ENCODE data around the gene MRAP. TPM values are rescaled to one million over a fixed set of nuclear protein-coding genes. Genes with fewer than 3 reads are reported as not detected.

MRAP gene
- total and polyA plus RNA-seq, 2 donors (not counting 1 experiment from before 2014, with no cell fraction given) = not detected

DNA sequence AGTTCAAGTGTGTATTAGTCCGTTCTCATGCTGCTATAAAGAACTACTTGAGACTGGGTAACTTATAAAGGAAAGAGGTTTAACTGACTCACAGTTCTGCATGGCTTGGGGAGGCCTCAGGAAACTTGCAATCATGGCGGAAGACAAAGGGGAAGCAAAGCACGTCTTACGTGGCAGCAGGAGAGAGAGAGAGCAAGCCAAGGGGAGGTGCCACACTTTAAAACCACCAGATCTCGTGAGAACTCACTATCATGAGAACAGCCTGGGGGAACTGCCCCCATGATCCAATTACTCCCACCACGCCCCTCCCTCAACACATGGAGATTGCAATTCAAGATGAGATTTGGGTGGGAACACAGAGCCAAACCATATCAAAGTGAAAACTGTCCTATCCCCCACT, 15.7 kb upstream of the MRAP start:
- WGBS (ENCODE audit: insufficient coverage) = 98% methylated on average over 4 of the region's 6 CpGs
- Histone ChIP-seq H3K4me3 (ENCODE audit: control extremely low read depth in 1 of 5, extremely low read depth in 1 of 5, insufficient read depth in 1 of 5, low read depth in 2 of 5, low read length in 4 of 5) (no peak overlapping the region), H3K9ac (ENCODE audit: low read length) (no peak overlapping the region), H3K79me2 (ENCODE audit: control insufficient read depth, insufficient read depth, low read length) (peaks cover 14% of the 10 kb centered on the region), H3K27me3 (replicated peaks in 1 of 4; ENCODE audit: control extremely low read depth in 1 of 4, control insufficient read depth in 3 of 4, insufficient read depth in 4 of 4, low read length in 3 of 4) (no peaks in the 10 kb centered on the region), H3K36me3 (replicated peaks in 1 of 2; ENCODE audit: control extremely low read depth in 1 of 2, control insufficient read depth in 1 of 2, extremely low read depth in 1 of 2, insufficient read depth in 2 of 2, low read length in 1 of 2) (no peaks in the 10 kb centered on the region), H3K4me2 (replicated peaks; ENCODE audit: low read depth, low read length, poor library complexity, severe bottlenecking) (no peak overlapping the region), H4K20me1 (ENCODE audit: control insufficient read depth, insufficient read depth, low read length, poor library complexity, severe bottlenecking) (no peaks in the 10 kb centered on the region), H3K4me1 (ENCODE audit: control insufficient read depth in 2 of 2, insufficient read depth in 2 of 2, low read length in 2 of 2) (peaks cover 12 to 18% of the 10 kb centered on the region in 2 donors), H3K9me3 (ENCODE audit: control extremely low read depth in 1 of 3, control insufficient read depth in 2 of 3, insufficient read depth in 1 of 3, low read length in 2 of 3) (no peaks in the 10 kb centered on the region), H2AFZ (ENCODE audit: insufficient read depth, low read depth, low read length, poor library complexity, severe bottlenecking) (no peak overlapping the region), H3K27ac (ENCODE audit: low read length in 2 of 2) (no peak overlapping the region)
- Mint-ChIP-seq H3K27me3 (no peaks in the 10 kb centered on the region), H3K4me1 (peaks cover 21% of the 10 kb centered on the region), H3K9me3 (ENCODE audit: insufficient read depth) (no peaks in the 10 kb centered on the region), H3K27ac (no peak overlapping the region), H3K4me3 (no peak overlapping the region)
- intact Hi-C loops (cut with micrococcal nuclease) = no loop called here
- CTCF ChIA-PET = no interaction called here
- ATAC-seq (ENCODE audit: low read depth) (no peak), DNase-seq (no peak)
- POLR2A ChIA-PET = no interaction called here
- TF ChIP-seq, protein P1, sequence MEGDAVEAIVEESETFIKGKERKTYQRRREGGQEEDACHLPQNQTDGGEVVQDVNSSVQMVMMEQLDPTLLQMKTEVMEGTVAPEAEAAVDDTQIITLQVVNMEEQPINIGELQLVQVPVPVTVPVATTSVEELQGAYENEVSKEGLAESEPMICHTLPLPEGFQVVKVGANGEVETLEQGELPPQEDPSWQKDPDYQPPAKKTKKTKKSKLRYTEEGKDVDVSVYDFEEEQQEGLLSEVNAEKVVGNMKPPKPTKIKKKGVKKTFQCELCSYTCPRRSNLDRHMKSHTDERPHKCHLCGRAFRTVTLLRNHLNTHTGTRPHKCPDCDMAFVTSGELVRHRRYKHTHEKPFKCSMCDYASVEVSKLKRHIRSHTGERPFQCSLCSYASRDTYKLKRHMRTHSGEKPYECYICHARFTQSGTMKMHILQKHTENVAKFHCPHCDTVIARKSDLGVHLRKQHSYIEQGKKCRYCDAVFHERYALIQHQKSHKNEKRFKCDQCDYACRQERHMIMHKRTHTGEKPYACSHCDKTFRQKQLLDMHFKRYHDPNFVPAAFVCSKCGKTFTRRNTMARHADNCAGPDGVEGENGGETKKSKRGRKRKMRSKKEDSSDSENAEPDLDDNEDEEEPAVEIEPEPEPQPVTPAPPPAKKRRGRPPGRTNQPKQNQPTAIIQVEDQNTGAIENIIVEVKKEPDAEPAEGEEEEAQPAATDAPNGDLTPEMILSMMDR (IDR thresholded peaks at IDR 0.05) = no peak
- TF ChIP-seq EZH2 (IDR thresholded peaks at IDR 0.05; ENCODE audit: borderline replicate concordance, insufficient read depth, low read depth, low read length, poor library complexity, severe bottlenecking) = no peak

DNA sequence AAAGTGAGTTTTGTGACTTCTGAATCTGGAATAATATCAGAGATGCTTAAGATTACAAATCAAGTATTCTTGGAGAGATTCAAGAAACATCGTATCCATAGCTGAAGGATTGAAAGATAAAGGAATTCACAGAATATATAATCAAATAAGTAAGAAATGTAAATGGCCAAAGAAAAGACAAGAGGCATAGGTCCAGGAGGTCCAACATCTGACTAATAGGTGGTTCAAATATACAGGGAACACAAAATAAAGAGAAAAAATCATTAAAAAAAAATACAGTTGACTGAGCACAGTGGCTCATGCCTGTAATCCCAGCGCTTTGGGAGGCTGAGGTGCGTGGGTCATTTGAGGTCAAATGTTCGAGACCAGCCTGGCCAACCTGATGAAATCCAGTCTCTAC, 13.2 kb upstream of the MRAP start:
- H3K27me3 Mint-ChIP-seq = no peaks in the 10 kb centered on the region
- TF ChIP-seq, protein P1 (IDR thresholded peaks at IDR 0.05) = no peak
- no peak for TF ChIP-seq EZH2 (IDR thresholded peaks at IDR 0.05; ENCODE audit: borderline replicate concordance, insufficient read depth, low read depth, low read length, poor library complexity, severe bottlenecking)
- H3K27me3 ChIP-seq (replicated peaks in 1 of 4; ENCODE audit: control extremely low read depth in 1 of 4, control insufficient read depth in 3 of 4, insufficient read depth in 4 of 4, low read length in 3 of 4) = no peaks in the 10 kb centered on the region
- H3K9me3 ChIP-seq (ENCODE audit: control extremely low read depth in 1 of 3, control insufficient read depth in 2 of 3, insufficient read depth in 1 of 3, low read length in 2 of 3) = no peaks in the 10 kb centered on the region
- no peak overlapping the region for H3K9ac ChIP-seq (ENCODE audit: low read length)
- no peak overlapping the region for H2AFZ ChIP-seq (ENCODE audit: insufficient read depth, low read depth, low read length, poor library complexity, severe bottlenecking)
- no peaks in the 10 kb centered on the region for H4K20me1 ChIP-seq (ENCODE audit: control insufficient read depth, insufficient read depth, low read length, poor library complexity, severe bottlenecking)
- H3K9me3 Mint-ChIP-seq (ENCODE audit: insufficient read depth) = no peaks in the 10 kb centered on the region
- intact Hi-C loops (cut with micrococcal nuclease) = no loop called here
- H3K27ac ChIP-seq (ENCODE audit: low read length in 2 of 2) = no peak overlapping the region
- H3K27ac Mint-ChIP-seq = no peak overlapping the region
- ChIA-PET POLR2A (no interaction called here), CTCF (no interaction called here)
- H3K4me1 Mint-ChIP-seq = peaks cover under 1% of the 10 kb centered on the region
- H3K79me2 ChIP-seq (ENCODE audit: control insufficient read depth, insufficient read depth, low read length) = no peaks in the 10 kb centered on the region
- H3K36me3 ChIP-seq (replicated peaks in 1 of 2; ENCODE audit: control extremely low read depth in 1 of 2, control insufficient read depth in 1 of 2, extremely low read depth in 1 of 2, insufficient read depth in 2 of 2, low read length in 1 of 2) = no peaks in the 10 kb centered on the region
- WGBS (ENCODE audit: insufficient coverage) = 100% methylated on average over 3 of the region's 4 CpGs
- no peak overlapping the region for H3K4me3 Mint-ChIP-seq
- H3K4me2 ChIP-seq (replicated peaks; ENCODE audit: low read depth, low read length, poor library complexity, severe bottlenecking) = no peak overlapping the region
- H3K4me3 ChIP-seq (ENCODE audit: control extremely low read depth in 1 of 5, extremely low read depth in 1 of 5, insufficient read depth in 1 of 5, low read depth in 2 of 5, low read length in 4 of 5) = no peak overlapping the region
- ATAC-seq (ENCODE audit: low read depth) (no peak), DNase-seq (no peak)
- H3K4me1 ChIP-seq (ENCODE audit: control insufficient read depth in 2 of 2, insufficient read depth in 2 of 2, low read length in 2 of 2) = no peaks in the 10 kb centered on the region

Data from B cell (primary cell).